ENCODE results near the gene DYNLL2. TPM values are rescaled to one million over a fixed set of nuclear protein-coding genes. Genes with fewer than 3 reads are reported as not detected.
"Not testable (repeated sequence)": the region's sequence is repeated elsewhere in the genome, so short reads cannot be mapped to it uniquely, and the experiment has no call there.

DYNLL2 gene
- polyA plus RNA-seq, 4 donors: 18.9 to 41.9 (median 32.7) TPM

DNA sequence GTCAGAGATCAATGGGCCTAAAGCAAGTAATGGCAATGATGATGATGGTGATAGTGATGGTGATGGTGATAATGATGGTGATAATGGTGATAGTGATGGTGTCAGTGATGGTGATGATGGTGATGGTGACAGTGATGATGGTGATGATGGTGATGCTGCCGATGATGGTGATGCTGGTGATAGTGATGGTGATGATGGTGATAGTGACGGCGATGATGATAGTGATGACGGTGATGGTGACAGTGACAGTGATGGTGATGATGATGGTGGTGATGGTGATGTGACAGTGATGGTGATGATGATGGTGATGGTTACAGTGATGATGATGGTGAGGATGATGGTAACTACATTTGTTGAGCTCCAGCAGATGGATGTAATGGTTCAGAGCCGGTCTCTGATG lies 34.2 kb downstream of the DYNLL2 start:
- no peak overlapping the region for H3K27ac ChIP-seq (ENCODE audit: low read depth in 1 of 3, low read length in 2 of 3)
- peaks cover 0 to 13% (median 0%) of the 10 kb centered on the region in 3 donors for H3K27me3 ChIP-seq (ENCODE audit: control insufficient read depth in 3 of 3, insufficient read depth in 3 of 3, low read length in 3 of 3)
- FAIRE-seq: no peak
- H3K4me1 ChIP-seq (ENCODE audit: control insufficient read depth in 3 of 3, insufficient read depth in 2 of 3, low read depth in 1 of 3, low read length in 2 of 3): no peaks in the 10 kb centered on the region
- no peaks in the 10 kb centered on the region for H3K9me3 ChIP-seq (ENCODE audit: control insufficient read depth in 2 of 2, insufficient read depth in 1 of 2, low read depth in 1 of 2, low read length in 1 of 2)
- H3K4me3 ChIP-seq (ENCODE audit: low read depth in 1 of 3, low read length in 3 of 3): no peak overlapping the region
- 88 to 92% (median 91%) methylated on average over 5 of the region's 5 CpGs for WGBS, 3 donors
- H3K36me3 ChIP-seq (ENCODE audit: control insufficient read depth in 3 of 3, insufficient read depth in 2 of 3, low read depth in 1 of 3, low read length in 3 of 3): no peaks in the 10 kb centered on the region
- no peak for DNase-seq

DNA sequence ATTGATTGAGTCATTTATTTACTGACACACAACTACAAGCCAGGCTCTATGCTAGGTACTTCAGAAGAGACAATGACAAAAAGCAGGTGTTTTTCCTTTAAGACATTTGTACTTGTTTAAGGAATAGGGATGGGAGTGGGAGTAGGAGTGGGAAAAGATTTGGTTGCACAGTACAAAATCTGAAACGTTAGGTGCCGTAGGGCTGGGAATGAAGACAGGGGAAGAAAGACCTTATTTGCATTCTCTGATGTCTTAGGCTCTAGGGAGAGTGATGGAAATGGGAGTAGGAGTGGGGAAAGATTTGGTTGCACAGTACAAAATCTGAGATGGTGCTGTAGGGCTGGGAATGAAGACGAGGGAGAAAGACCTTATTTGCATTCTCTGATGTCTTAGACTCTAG lies 36.3 kb downstream of the DYNLL2 start:
- H3K4me1 ChIP-seq (ENCODE audit: control insufficient read depth in 3 of 3, insufficient read depth in 2 of 3, low read depth in 1 of 3, low read length in 2 of 3): no peaks in the 10 kb centered on the region
- H3K27me3 ChIP-seq (ENCODE audit: control insufficient read depth in 3 of 3, insufficient read depth in 3 of 3, low read length in 3 of 3): peaks cover 0 to 9% (median 0%) of the 10 kb centered on the region in 3 donors
- H3K4me3 ChIP-seq (ENCODE audit: low read depth in 1 of 3, low read length in 3 of 3): no peak overlapping the region
- no peaks in the 10 kb centered on the region for H3K36me3 ChIP-seq (ENCODE audit: control insufficient read depth in 3 of 3, insufficient read depth in 2 of 3, low read depth in 1 of 3, low read length in 3 of 3)
- H3K27ac ChIP-seq (ENCODE audit: low read depth in 1 of 3, low read length in 2 of 3): no peak overlapping the region
- DNase-seq (no peak), FAIRE-seq (no peak)
- WGBS, 3 donors: 63 to 73% (median 66%) methylated on average over 3 of the region's 3 CpGs
- no peaks in the 10 kb centered on the region for H3K9me3 ChIP-seq (ENCODE audit: control insufficient read depth in 2 of 2, insufficient read depth in 1 of 2, low read depth in 1 of 2, low read length in 1 of 2)

DNA sequence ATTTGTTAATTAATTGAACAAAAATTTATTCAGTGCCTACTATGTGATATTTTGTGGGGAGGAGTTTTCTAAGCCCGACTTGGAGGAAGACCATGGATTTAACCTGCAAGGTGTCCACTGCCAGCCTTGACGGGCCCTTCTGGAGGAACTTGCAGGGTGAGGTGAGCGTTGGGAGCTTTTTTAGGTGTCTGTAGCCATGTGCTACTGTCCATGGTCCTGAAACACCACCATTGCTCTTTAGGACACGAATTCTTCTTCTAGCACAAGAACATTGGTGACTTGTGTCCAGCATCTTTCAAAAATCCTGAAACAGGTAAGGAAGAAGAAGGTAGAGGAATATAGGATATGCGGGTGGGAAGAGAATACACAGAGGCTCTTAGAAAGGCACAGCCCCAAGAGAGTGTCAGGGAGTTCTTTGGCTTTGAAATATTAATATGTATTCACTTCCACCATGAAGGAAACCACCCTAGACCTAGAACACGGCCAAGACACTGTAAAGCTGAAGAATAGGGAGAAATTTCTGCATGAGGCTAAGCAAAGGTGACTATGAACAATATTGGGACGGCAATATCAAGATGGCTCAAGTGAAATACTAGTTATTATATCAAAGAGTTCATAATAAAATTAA lies 37.1 kb downstream of the DYNLL2 start:
- H3K27ac ChIP-seq (ENCODE audit: low read depth in 1 of 3, low read length in 2 of 3): no peak overlapping the region
- no peaks in the 10 kb centered on the region for H3K9me3 ChIP-seq (ENCODE audit: control insufficient read depth in 2 of 2, insufficient read depth in 1 of 2, low read depth in 1 of 2, low read length in 1 of 2)
- no peaks in the 10 kb centered on the region for H3K4me1 ChIP-seq (ENCODE audit: control insufficient read depth in 3 of 3, insufficient read depth in 2 of 3, low read depth in 1 of 3, low read length in 2 of 3)
- H3K27me3 ChIP-seq (ENCODE audit: control insufficient read depth in 3 of 3, insufficient read depth in 3 of 3, low read length in 3 of 3): peaks cover 0 to 6% (median 0%) of the 10 kb centered on the region in 3 donors
- no peak overlapping the region for H3K4me3 ChIP-seq (ENCODE audit: low read depth in 1 of 3, low read length in 3 of 3)
- no peaks in the 10 kb centered on the region for H3K36me3 ChIP-seq (ENCODE audit: control insufficient read depth in 3 of 3, insufficient read depth in 2 of 3, low read depth in 1 of 3, low read length in 3 of 3)
- peak; percentile 38 to 78 for DNase-seq
- FAIRE-seq: no peak
- 19 to 24% (median 20%) methylated on average over 7 of the region's 7 CpGs for WGBS, 3 donors

DNA sequence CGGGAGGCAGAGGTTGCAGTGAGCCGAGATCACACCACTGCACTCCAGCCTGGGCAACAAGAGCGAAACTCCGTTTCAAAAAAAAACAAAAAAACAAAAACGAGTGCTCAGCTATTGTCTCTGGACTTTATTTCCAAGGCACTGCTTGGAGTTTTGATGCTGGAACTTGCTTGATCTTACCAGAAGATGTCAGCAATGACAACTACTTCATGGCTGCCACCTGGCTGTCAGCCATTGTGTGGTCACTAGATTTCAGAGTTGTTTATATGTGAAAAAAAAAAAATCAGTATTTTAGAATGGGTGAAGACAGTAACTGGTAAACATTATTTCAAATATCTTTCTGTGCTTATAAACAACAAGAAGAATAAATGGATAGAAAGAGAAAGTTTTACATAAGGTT lies 38.7 kb downstream of the DYNLL2 start:
- Histone ChIP-seq H3K4me3 (ENCODE audit: low read depth in 1 of 3, low read length in 3 of 3) (no peak overlapping the region), H3K36me3 (ENCODE audit: control insufficient read depth in 3 of 3, insufficient read depth in 2 of 3, low read depth in 1 of 3, low read length in 3 of 3) (no peaks in the 10 kb centered on the region), H3K27ac (ENCODE audit: low read depth in 1 of 3, low read length in 2 of 3) (no peak overlapping the region), H3K4me1 (ENCODE audit: control insufficient read depth in 3 of 3, insufficient read depth in 2 of 3, low read depth in 1 of 3, low read length in 2 of 3) (no peaks in the 10 kb centered on the region), H3K27me3 (ENCODE audit: control insufficient read depth in 3 of 3, insufficient read depth in 3 of 3, low read length in 3 of 3) (peaks cover 0 to 8% (median 0%) of the 10 kb centered on the region in 3 donors), H3K9me3 (ENCODE audit: control insufficient read depth in 2 of 2, insufficient read depth in 1 of 2, low read depth in 1 of 2, low read length in 1 of 2) (no peaks in the 10 kb centered on the region)
- 50 to 69% (median 53%) methylated on average over 5 of the region's 5 CpGs for WGBS, 3 donors
- DNase-seq: peak; percentile 24 to 33
- no peak for FAIRE-seq

- FAIRE-seq (no peak), DNase-seq (no peak)
- H3K9me3 ChIP-seq (ENCODE audit: control insufficient read depth in 2 of 2, insufficient read depth in 1 of 2, low read depth in 1 of 2, low read length in 1 of 2): no peaks in the 10 kb centered on the region
- H3K27me3 ChIP-seq (ENCODE audit: control insufficient read depth in 3 of 3, insufficient read depth in 3 of 3, low read length in 3 of 3): peaks cover 0 to 7% (median 2%) of the 10 kb centered on the region in 3 donors
- H3K27ac ChIP-seq (ENCODE audit: low read depth in 1 of 3, low read length in 2 of 3): no peak overlapping the region
- H3K4me1 ChIP-seq (ENCODE audit: control insufficient read depth in 3 of 3, insufficient read depth in 2 of 3, low read depth in 1 of 3, low read length in 2 of 3): no peaks in the 10 kb centered on the region
- 42 to 50% (median 50%) methylated on average over 1 of the region's 1 CpG for WGBS, 3 donors
- no peaks in the 10 kb centered on the region for H3K36me3 ChIP-seq (ENCODE audit: control insufficient read depth in 3 of 3, insufficient read depth in 2 of 3, low read depth in 1 of 3, low read length in 3 of 3)
- no peak overlapping the region for H3K4me3 ChIP-seq (ENCODE audit: low read depth in 1 of 3, low read length in 3 of 3)
Observed at GRCh38 chr17:58127846-58128245, 44.6 kb downstream of the DYNLL2 start.

- not testable (repeated sequence) for H3K27ac ChIP-seq (ENCODE audit: low read depth in 1 of 3, low read length in 2 of 3); H3K4me1 ChIP-seq (ENCODE audit: control insufficient read depth in 3 of 3, insufficient read depth in 2 of 3, low read depth in 1 of 3, low read length in 2 of 3); H3K4me3 ChIP-seq (ENCODE audit: low read depth in 1 of 3, low read length in 3 of 3); H3K9me3 ChIP-seq (ENCODE audit: control insufficient read depth in 2 of 2, insufficient read depth in 1 of 2, low read depth in 1 of 2, low read length in 1 of 2); DNase-seq; H3K36me3 ChIP-seq (ENCODE audit: control insufficient read depth in 3 of 3, insufficient read depth in 2 of 3, low read depth in 1 of 3, low read length in 3 of 3); FAIRE-seq
- peaks cover 0 to 27% (median 11%) of the 10 kb centered on the region in 3 donors for H3K27me3 ChIP-seq (ENCODE audit: control insufficient read depth in 3 of 3, insufficient read depth in 3 of 3, low read length in 3 of 3)
- WGBS, 3 donors: 89 to 97% (median 93%) methylated on average over 5 of the region's 5 CpGs
Observed at GRCh38 chr17:58132697-58133096, 49.5 kb downstream of the DYNLL2 start.

- peaks cover 0 to 31% (median 9%) of the 10 kb centered on the region in 3 donors for H3K27me3 ChIP-seq (ENCODE audit: control insufficient read depth in 3 of 3, insufficient read depth in 3 of 3, low read length in 3 of 3)
- H3K27ac ChIP-seq (ENCODE audit: low read depth in 1 of 3, low read length in 2 of 3): no peak overlapping the region
- peak in 1 of 2 donors; percentile 26 for DNase-seq
- H3K4me3 ChIP-seq (ENCODE audit: low read depth in 1 of 3, low read length in 3 of 3): no peak overlapping the region
- no peaks in the 10 kb centered on the region for H3K36me3 ChIP-seq (ENCODE audit: control insufficient read depth in 3 of 3, insufficient read depth in 2 of 3, low read depth in 1 of 3, low read length in 3 of 3)
- 22 to 32% (median 31%) methylated on average over 8 of the region's 8 CpGs for WGBS, 3 donors
- H3K4me1 ChIP-seq (ENCODE audit: control insufficient read depth in 3 of 3, insufficient read depth in 2 of 3, low read depth in 1 of 3, low read length in 2 of 3): no peaks in the 10 kb centered on the region
- no peak for FAIRE-seq
- peaks cover 0 to 5% of the 10 kb centered on the region in 2 donors for H3K9me3 ChIP-seq (ENCODE audit: control insufficient read depth in 2 of 2, insufficient read depth in 1 of 2, low read depth in 1 of 2, low read length in 1 of 2)
Observed at GRCh38 chr17:58136669-58137279, 53.6 kb downstream of the DYNLL2 start.

GRCh38 chr17:58141505-58141904 lies 58.3 kb downstream of the DYNLL2 start:
- Histone ChIP-seq H3K27me3 (ENCODE audit: control insufficient read depth in 3 of 3, insufficient read depth in 3 of 3, low read length in 3 of 3) (peaks cover 0 to 12% (median 4%) of the 10 kb centered on the region in 3 donors), H3K4me1 (ENCODE audit: control insufficient read depth in 3 of 3, insufficient read depth in 2 of 3, low read depth in 1 of 3, low read length in 2 of 3) (no peaks in the 10 kb centered on the region), H3K4me3 (ENCODE audit: low read depth in 1 of 3, low read length in 3 of 3) (no peak overlapping the region), H3K9me3 (ENCODE audit: control insufficient read depth in 2 of 2, insufficient read depth in 1 of 2, low read depth in 1 of 2, low read length in 1 of 2) (peaks cover 0 to 8% of the 10 kb centered on the region in 2 donors), H3K36me3 (ENCODE audit: control insufficient read depth in 3 of 3, insufficient read depth in 2 of 3, low read depth in 1 of 3, low read length in 3 of 3) (no peaks in the 10 kb centered on the region), H3K27ac (ENCODE audit: low read depth in 1 of 3, low read length in 2 of 3) (no peak overlapping the region)
- FAIRE-seq (no peak), DNase-seq (no peak)
- WGBS, 3 donors: 72 to 73% (median 72%) methylated on average over 3 to 5 of the region's 5 CpGs

Data from small intestine (tissue), 7 donors.